Gastrocnemius medialis (tissue), 4 donors: ENCODE data around the gene IGFBP4. TPM values are rescaled to one million over a fixed set of nuclear protein-coding genes. Genes with fewer than 3 reads are reported as not detected.

Experiments used
- ATAC-seq, 2 donors: fragments of 150-250 bp; one replicate each; pipeline ENCODE4 v1.9.1; 2016
- DNase-seq, 2 donors: peaks; one replicate each; pipeline ENCODE4 v3.0.0-alpha.2; 2019
- H3K27ac ChIP-seq, 4 donors: fragments of 200-600 bp; sonication (generic); 1 replicate in 1 of 4; 2 replicates in 3 of 4; pipeline ENCODE4 v1.5.1; 2016 to 2018; ENCODE audit warnings: mild to moderate bottlenecking in 2 of 4, moderate library complexity in 1 of 4
- H3K27me3 ChIP-seq, 3 donors: fragments of 200-600 bp; sonication (generic) in 2 of 3; 1 replicate in 1 of 3; 2 replicates in 2 of 3; pipeline versions ENCODE4 v1.5.1 to v1.6.0; 2016 to 2019; ENCODE audit warnings: mild to moderate bottlenecking in 1 of 3, moderate library complexity in 1 of 3
- H3K36me3 ChIP-seq, 2 donors: fragments of 200-600 bp; sonication (generic) in 1 of 2; one replicate each; pipeline ENCODE4 v1.5.1; 2017 to 2018
- H3K4me1 ChIP-seq, 2 donors: fragments of 200-600 bp; sonication (generic) in 1 of 2; one replicate each; pipeline ENCODE4 v1.5.1; 2016 to 2017; ENCODE audit warnings: mild to moderate bottlenecking in 2 of 2
- H3K4me3 ChIP-seq, 4 donors: fragments of 200-600 bp; sonication (generic) in 3 of 4; 1 replicate in 1 of 4; 2 replicates in 3 of 4; pipeline ENCODE4 v1.5.1; 2016 to 2019; ENCODE audit warnings: mild to moderate bottlenecking in 2 of 4
- H3K9me3 ChIP-seq, 3 donors: fragments of 200-600 bp; sonication (generic) in 2 of 3; 1 replicate in 1 of 3; 2 replicates in 2 of 3; pipeline ENCODE4 v1.5.1; 2016 to 2019
- CTCF ChIP-seq, 5 experiments: fragments of 450-650 bp in 3 of 5; fragments of 200-600 bp in 2 of 5; sonication (generic) in 2 of 5; IDR thresholded peaks in 4 of 5; conservative IDR thresholded peaks in 1 of 5; 1 replicate in 4 of 5; 2 replicates in 1 of 5; pipeline ENCODE4 v1.5.1; 2016 to 2019; ENCODE audit warnings: antibody characterized with exemption in 5 of 5, mild to moderate bottlenecking in 3 of 5, moderate library complexity in 3 of 5
- POLR2A ChIP-seq, 2 donors: fragments of 450-650 bp; IDR thresholded peaks; one replicate each; pipeline ENCODE4 v1.6.1; 2017; ENCODE audit warnings: antibody characterized with exemption in 2 of 2, mild to moderate bottlenecking in 2 of 2, moderate library complexity in 2 of 2
- in situ Hi-C, 4 donors: fragments of 200-750 bp; cut with MboI; loops; one replicate each; pipeline versions ENCODE4 v1.15.0 to v1.8.0; 2017; ENCODE audit warnings: low sequenced_read_pairs in 4 of 4
- intact Hi-C: fragments of 100-400 bp; cut with DNase I; formaldehyde crosslinking; loops from one replicate; pipeline ENCODE4 v1.15.1; 2023; ENCODE audit warnings: low total_unique reads
- total RNA-seq, 4 donors: library from RNA; depleted of rRNA; stranded (reverse); fragments of >200 nt; gene quantifications; one replicate each; pipeline versions ENCODE4 v1.1.0 to v1.2.3, GENCODE V29; 2016

IGFBP4 gene
- total RNA-seq, 4 donors from 2014 or later, result 14.5 to 56.8 (median 36.5) TPM

GRCh38 chr17:40490982-40491381 lies 47.7 kb downstream of the IGFBP4 start:
- DNase-seq, result no peak
- in situ Hi-C loops, result no loop called here
- intact Hi-C loops, result no loop called here
- no peak for ATAC-seq
- Histone ChIP-seq H3K27me3 (no peaks in the 10 kb centered on the region), H3K9me3 (no peaks in the 10 kb centered on the region), H3K27ac (no peak overlapping the region), H3K4me1 (peaks cover 5 to 8% of the 10 kb centered on the region in 2 donors), H3K4me3 (no peak overlapping the region), H3K36me3 (no peaks in the 10 kb centered on the region)
- TF ChIP-seq CTCF (IDR thresholded peaks at IDR 0.05 in 4 of 5, conservative IDR thresholded peaks at IDR 0.05 in 1 of 5) (no peak), POLR2A (IDR thresholded peaks at IDR 0.05) (no peak)

- H3K4me3 ChIP-seq, result no peak overlapping the region
- no peak for TF ChIP-seq CTCF (IDR thresholded peaks at IDR 0.05 in 4 of 5, conservative IDR thresholded peaks at IDR 0.05 in 1 of 5)
- no peak for TF ChIP-seq POLR2A (IDR thresholded peaks at IDR 0.05)
- intact Hi-C loops (no loop called here), in situ Hi-C loops (no loop called here)
- H3K27me3 ChIP-seq, result no peaks in the 10 kb centered on the region
- DNase-seq (no peak), ATAC-seq (no peak)
- H3K9me3 ChIP-seq, result no peaks in the 10 kb centered on the region
- no peaks in the 10 kb centered on the region for H3K36me3 ChIP-seq
- H3K27ac ChIP-seq, result no peak overlapping the region
- H3K4me1 ChIP-seq, result peaks cover 5 to 8% of the 10 kb centered on the region in 2 donors
Observed at GRCh38 chr17:40491486-40491885, 48.2 kb downstream of the IGFBP4 start.

GRCh38 chr17:40493697-40494096 lies 50.4 kb downstream of the IGFBP4 start:
- Histone ChIP-seq H3K27me3 (no peaks in the 10 kb centered on the region), H3K4me3 (no peak overlapping the region), H3K27ac (no peak overlapping the region), H3K9me3 (no peaks in the 10 kb centered on the region), H3K36me3 (no peaks in the 10 kb centered on the region), H3K4me1 (peaks cover 0 to 5% of the 10 kb centered on the region in 2 donors)
- TF ChIP-seq CTCF (IDR thresholded peaks at IDR 0.05 in 4 of 5, conservative IDR thresholded peaks at IDR 0.05 in 1 of 5), result no peak
- TF ChIP-seq POLR2A (IDR thresholded peaks at IDR 0.05), result no peak
- intact Hi-C loops (no loop called here), in situ Hi-C loops (no loop called here)
- ATAC-seq (no peak), DNase-seq (no peak)

- TF ChIP-seq CTCF (IDR thresholded peaks at IDR 0.05 in 4 of 5, conservative IDR thresholded peaks at IDR 0.05 in 1 of 5) (no peak), POLR2A (IDR thresholded peaks at IDR 0.05) (no peak)
- H3K36me3 ChIP-seq, result no peaks in the 10 kb centered on the region
- DNase-seq, result no peak
- intact Hi-C loops, result loop anchor here (5.0 kb wide), 1 partner anchor 37 kb away; no protein-coding TSS in a partner anchor
- no peaks in the 10 kb centered on the region for H3K27me3 ChIP-seq
- H3K9me3 ChIP-seq, result no peaks in the 10 kb centered on the region
- peaks cover 11 to 16% of the 10 kb centered on the region in 2 donors for H3K4me1 ChIP-seq
- no peak overlapping the region for H3K27ac ChIP-seq
- in situ Hi-C loops, result no loop called here
- no peak for ATAC-seq
- H3K4me3 ChIP-seq, result no peak overlapping the region
Observed at GRCh38 chr17:40495140-40495539, 51.9 kb downstream of the IGFBP4 start.

GRCh38 chr17:40496170-40496569 lies 52.9 kb downstream of the IGFBP4 start:
- Histone ChIP-seq H3K9me3 (no peaks in the 10 kb centered on the region), H3K4me1 (peaks cover 16 to 18% of the 10 kb centered on the region in 2 donors), H3K36me3 (no peaks in the 10 kb centered on the region), H3K27ac (no peak overlapping the region), H3K4me3 (no peak overlapping the region), H3K27me3 (no peaks in the 10 kb centered on the region)
- ATAC-seq (no peak), DNase-seq (no peak)
- in situ Hi-C loops, result no loop called here
- intact Hi-C loops, result loop anchor here (5.0 kb wide), 1 partner anchor 36 kb away; no protein-coding TSS in a partner anchor
- TF ChIP-seq CTCF (IDR thresholded peaks at IDR 0.05 in 4 of 5, conservative IDR thresholded peaks at IDR 0.05 in 1 of 5), result no peak
- no peak for TF ChIP-seq POLR2A (IDR thresholded peaks at IDR 0.05)
